ENCODE data around the gene CDH26. TPM values are rescaled to one million over a fixed set of nuclear protein-coding genes. Genes with fewer than 3 reads are reported as not detected.

The CDH26 gene
- total and polyA plus RNA-seq, 3 donors from 2014 or later, result 1.7 to 3.5 (median 2.0) TPM

- intact Hi-C loops (cut with DNase I; ENCODE audit: low total_unique reads), result no loop called here
- H3K27ac ChIP-seq, result no peak overlapping the region
- no peak for DNase-seq
- no peaks in the 10 kb centered on the region for H3K36me3 ChIP-seq (ENCODE audit: low read depth, missing control alignments)
- H3K27me3 ChIP-seq, result no peaks in the 10 kb centered on the region
- no peaks in the 10 kb centered on the region for H3K9me3 ChIP-seq
- TF ChIP-seq POLR2A (IDR thresholded peaks at IDR 0.05) (no peak), CTCF (IDR thresholded peaks at IDR 0.05) (no peak)
- WGBS, 2 donors, result 80 to 91% methylated on average over 4 of the region's 4 CpGs
- H3K4me3 ChIP-seq, result no peak overlapping the region
- H3K4me1 ChIP-seq, result no peaks in the 10 kb centered on the region
These were observed 67.8 kb downstream of the CDH26 start for GRCh38 chr20:60026010-60026409.

- Histone ChIP-seq H3K9me3 (no peaks in the 10 kb centered on the region), H3K4me3 (no peak overlapping the region), H3K27me3 (no peaks in the 10 kb centered on the region), H3K4me1 (peaks cover 13% of the 10 kb centered on the region), H3K27ac (no peak overlapping the region), H3K36me3 (ENCODE audit: low read depth, missing control alignments) (no peaks in the 10 kb centered on the region)
- intact Hi-C loops (cut with DNase I; ENCODE audit: low total_unique reads), result no loop called here
- no peak for DNase-seq
- WGBS, 2 donors, result 65 to 87% methylated on average over 1 of the region's 1 CpG
- TF ChIP-seq CTCF (IDR thresholded peaks at IDR 0.05) (no peak), POLR2A (IDR thresholded peaks at IDR 0.05) (no peak)
These were observed 72.2 kb downstream of the CDH26 start for GRCh38 chr20:60030471-60030870.

GRCh38 chr20:60031107-60031506, 72.9 kb downstream of the CDH26 start:
- DNase-seq, result no peak
- no peak for TF ChIP-seq CTCF (IDR thresholded peaks at IDR 0.05)
- no peak for TF ChIP-seq POLR2A (IDR thresholded peaks at IDR 0.05)
- Histone ChIP-seq H3K27ac (no peak overlapping the region), H3K27me3 (no peaks in the 10 kb centered on the region), H3K9me3 (no peaks in the 10 kb centered on the region), H3K36me3 (ENCODE audit: low read depth, missing control alignments) (no peaks in the 10 kb centered on the region), H3K4me1 (peaks cover 13% of the 10 kb centered on the region), H3K4me3 (no peak overlapping the region)
- 77 to 89% methylated on average over 9 of the region's 9 CpGs for WGBS, 2 donors
- intact Hi-C loops (cut with DNase I; ENCODE audit: low total_unique reads), result no loop called here

- H3K27ac ChIP-seq, result no peak overlapping the region
- no peaks in the 10 kb centered on the region for H3K36me3 ChIP-seq (ENCODE audit: low read depth, missing control alignments)
- intact Hi-C loops (cut with DNase I; ENCODE audit: low total_unique reads), result no loop called here
- H3K9me3 ChIP-seq, result no peaks in the 10 kb centered on the region
- H3K4me3 ChIP-seq, result no peak overlapping the region
- no peak for DNase-seq
- H3K4me1 ChIP-seq, result peaks cover 13% of the 10 kb centered on the region
- no peaks in the 10 kb centered on the region for H3K27me3 ChIP-seq
- WGBS, 2 donors, result 45 to 51% methylated on average over 9 of the region's 9 CpGs
- TF ChIP-seq POLR2A (IDR thresholded peaks at IDR 0.05) (no peak), CTCF (IDR thresholded peaks at IDR 0.05) (no peak)
These were observed 76.2 kb downstream of the CDH26 start for GRCh38 chr20:60034231-60035110.

- no peaks in the 10 kb centered on the region for H3K9me3 ChIP-seq
- no peak for TF ChIP-seq CTCF (IDR thresholded peaks at IDR 0.05)
- TF ChIP-seq POLR2A (IDR thresholded peaks at IDR 0.05), result no peak
- H3K36me3 ChIP-seq (ENCODE audit: low read depth, missing control alignments), result no peaks in the 10 kb centered on the region
- no peak overlapping the region for H3K4me3 ChIP-seq
- H3K4me1 ChIP-seq, result peaks cover 13% of the 10 kb centered on the region
- no peak overlapping the region for H3K27ac ChIP-seq
- H3K27me3 ChIP-seq, result no peaks in the 10 kb centered on the region
- intact Hi-C loops (cut with DNase I; ENCODE audit: low total_unique reads), result no loop called here
- no peak for DNase-seq
- WGBS, 2 donors, result 85% methylated on average over 6 of the region's 6 CpGs
These were observed 77.3 kb downstream of the CDH26 start for GRCh38 chr20:60035486-60035885.
